OCI-LY1 (cell line): ENCODE results near the gene HAO2.

Experiments used
- H2AFZ ChIP-seq: fragments of 200-600 bp; sonication (generic), shearing (Covaris generic); 2 replicates; pipeline ENCODE4 v1.6.0; 2014; ENCODE audit warnings: antibody characterized with exemption, mild to moderate bottlenecking, low read length
- H3F3A ChIP-seq: fragments of 200-600 bp; sonication (generic), shearing (Covaris generic); 2 replicates; pipeline ENCODE4 v1.6.0; 2014; ENCODE audit warnings: mild to moderate bottlenecking, antibody characterized with exemption, low read length, moderate library complexity; ENCODE audit not compliant: insufficient read depth
- H3K27ac ChIP-seq: fragments of 200-600 bp; sonication (generic); 2 replicates; pipeline ENCODE4 v1.5.1; 2014; ENCODE audit warnings: low read length, mixed run types, mild to moderate bottlenecking, low read depth; ENCODE audit not compliant: poor library complexity, severe bottlenecking
- H3K27me3 ChIP-seq: fragments of 200-600 bp; sonication (generic); 2 replicates; pipeline ENCODE4 v1.6.0; 2014; ENCODE audit warnings: antibody characterized with exemption, mild to moderate bottlenecking, low read length, moderate library complexity; ENCODE audit not compliant: insufficient read depth
- H3K36me3 ChIP-seq: fragments of 200-600 bp; sonication (generic); 2 replicates; pipeline ENCODE4 v1.6.1; 2014; ENCODE audit warnings: mild to moderate bottlenecking, antibody characterized with exemption, low read length, moderate library complexity, mixed read lengths; ENCODE audit not compliant: insufficient read depth
- H3K4me1 ChIP-seq: fragments of 200-600 bp; sonication (generic); 2 replicates; pipeline ENCODE4 v1.5.1; 2014; ENCODE audit warnings: mild to moderate bottlenecking, low read length, moderate library complexity; ENCODE audit not compliant: insufficient read depth, severe bottlenecking
- H3K4me2 ChIP-seq: fragments of 200-600 bp; sonication (generic), shearing (Covaris generic); 2 replicates; pipeline ENCODE4 v1.6.1; 2014; ENCODE audit warnings: low read length
- H3K4me3 ChIP-seq: fragments of 200-600 bp; sonication (generic); 2 replicates; pipeline ENCODE4 v1.5.1; 2014; ENCODE audit warnings: low read length, low read depth, mild to moderate bottlenecking, mixed read lengths; ENCODE audit not compliant: poor library complexity, severe bottlenecking
- H3K79me2 ChIP-seq: fragments of 200-600 bp; shearing (Covaris generic); 2 replicates; pipeline ENCODE4 v1.6.1; 2016; ENCODE audit warnings: mixed run types, low read length, mixed read lengths; ENCODE audit not compliant: insufficient read depth
- H3K9ac ChIP-seq: fragments of 200-600 bp; sonication (generic), shearing (Covaris generic); 2 replicates; pipeline ENCODE4 v1.6.1; 2014; ENCODE audit warnings: mild to moderate bottlenecking, low read length, mixed read lengths
- H3K9me2 ChIP-seq: fragments of 200-600 bp; sonication (generic), shearing (Covaris generic); 2 replicates; pipeline ENCODE4 v1.6.1; 2014; ENCODE audit warnings: low read depth, mild to moderate bottlenecking, low read length, mixed read lengths
- H3K9me3 ChIP-seq: fragments of 200-600 bp; shearing (Covaris generic); 2 replicates; pipeline ENCODE4 v1.6.1; 2014; ENCODE audit warnings: low read length, mixed read lengths
- H4K20me1 ChIP-seq: fragments of 200-600 bp; sonication (generic), shearing (Covaris generic); 2 replicates; pipeline ENCODE4 v1.6.0; 2016; ENCODE audit warnings: mild to moderate bottlenecking, low read length; ENCODE audit not compliant: insufficient read depth
- EZH2 ChIP-seq: fragments of 200-600 bp; sonication (generic), shearing (Covaris generic); IDR thresholded peaks from 2 replicates; pipeline ENCODE4 v1.8.0; 2017; ENCODE audit warnings: borderline replicate concordance, mixed run types, mild to moderate bottlenecking, antibody characterized with exemption, low read length, moderate library complexity, mixed read lengths
- TF ChIP-seq, protein P1 (sequence below): fragments of 200-600 bp; sonication (generic), shearing (Covaris generic); IDR thresholded peaks from 2 replicates; pipeline ENCODE4 v1.5.1; 2017; ENCODE audit warnings: mild to moderate bottlenecking, antibody characterized with exemption, low read length, moderate library complexity, mixed read lengths

The HAO2 gene

DNA sequence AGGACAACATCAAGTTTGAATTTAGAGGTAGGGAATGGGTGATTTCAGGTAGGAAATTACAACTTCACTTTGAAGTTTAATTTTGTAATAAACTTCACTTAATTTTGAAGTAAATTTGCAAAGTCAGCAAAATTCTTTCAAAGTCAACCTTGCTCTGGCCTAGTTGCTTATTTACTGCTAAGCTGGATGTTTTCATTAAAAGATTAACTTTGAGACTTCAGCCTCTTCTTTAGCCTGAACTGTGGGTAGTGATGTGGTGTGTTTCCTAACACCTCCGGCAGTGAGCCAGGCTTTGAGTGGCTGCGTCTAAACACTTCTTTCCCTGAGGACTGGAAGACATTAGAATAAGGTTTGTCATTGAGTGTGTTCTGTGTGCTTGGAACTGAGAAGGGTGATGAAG, at the start of gene HAO2:
HAO2 (plus strand) TSS at position 232 of the 400 bp plus-strand sequence. CDS start 12,301 bp downstream, outside the sequence.
- no peak within 1 kb of the TSS for H3K4me3 ChIP-seq
- H3K9me2 ChIP-seq = no peaks in the 10 kb centered on the region
- no peaks in the 10 kb centered on the region for H3F3A ChIP-seq
- H3K9ac ChIP-seq = no peak within 1 kb of the TSS
- no peak within 1 kb of the TSS for H2AFZ ChIP-seq
- no peaks in the 10 kb centered on the region for H3K27me3 ChIP-seq
- H3K4me1 ChIP-seq = no peaks in the 10 kb centered on the region
- H3K4me2 ChIP-seq = no peak within 1 kb of the TSS
- H3K79me2 ChIP-seq = no peaks in the 10 kb centered on the region
- H3K36me3 ChIP-seq = no peaks in the 10 kb centered on the region
- no peaks in the 10 kb centered on the region for H3K9me3 ChIP-seq
- H3K27ac ChIP-seq = no peak within 1 kb of the TSS
- TF ChIP-seq, protein P1, sequence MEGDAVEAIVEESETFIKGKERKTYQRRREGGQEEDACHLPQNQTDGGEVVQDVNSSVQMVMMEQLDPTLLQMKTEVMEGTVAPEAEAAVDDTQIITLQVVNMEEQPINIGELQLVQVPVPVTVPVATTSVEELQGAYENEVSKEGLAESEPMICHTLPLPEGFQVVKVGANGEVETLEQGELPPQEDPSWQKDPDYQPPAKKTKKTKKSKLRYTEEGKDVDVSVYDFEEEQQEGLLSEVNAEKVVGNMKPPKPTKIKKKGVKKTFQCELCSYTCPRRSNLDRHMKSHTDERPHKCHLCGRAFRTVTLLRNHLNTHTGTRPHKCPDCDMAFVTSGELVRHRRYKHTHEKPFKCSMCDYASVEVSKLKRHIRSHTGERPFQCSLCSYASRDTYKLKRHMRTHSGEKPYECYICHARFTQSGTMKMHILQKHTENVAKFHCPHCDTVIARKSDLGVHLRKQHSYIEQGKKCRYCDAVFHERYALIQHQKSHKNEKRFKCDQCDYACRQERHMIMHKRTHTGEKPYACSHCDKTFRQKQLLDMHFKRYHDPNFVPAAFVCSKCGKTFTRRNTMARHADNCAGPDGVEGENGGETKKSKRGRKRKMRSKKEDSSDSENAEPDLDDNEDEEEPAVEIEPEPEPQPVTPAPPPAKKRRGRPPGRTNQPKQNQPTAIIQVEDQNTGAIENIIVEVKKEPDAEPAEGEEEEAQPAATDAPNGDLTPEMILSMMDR = no peak
- no peak for TF ChIP-seq EZH2
- no peaks in the 10 kb centered on the region for H4K20me1 ChIP-seq

DNA sequence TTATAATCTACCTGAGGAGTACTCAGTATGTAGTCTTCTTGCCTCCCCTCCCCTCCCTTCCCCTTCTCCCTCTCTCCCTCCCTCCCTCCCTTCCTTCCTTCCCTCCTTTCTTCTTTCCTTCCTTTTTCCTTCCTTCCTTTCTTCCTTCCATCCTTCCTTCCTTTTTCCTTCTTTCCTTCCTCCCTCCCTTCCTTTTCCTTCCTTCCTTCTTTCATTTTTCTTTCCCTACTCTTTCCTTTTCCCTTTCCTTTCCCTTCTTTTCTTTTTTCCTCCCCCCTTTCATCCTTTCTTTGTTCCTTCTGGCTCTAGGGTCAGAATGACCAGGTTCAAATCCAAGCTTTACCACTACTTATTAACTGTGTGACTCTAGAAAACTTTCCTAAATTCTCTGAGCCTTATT, 48.5 kb upstream of the HAO2 start:
- no peak overlapping the region for H3K9ac ChIP-seq
- no peaks in the 10 kb centered on the region for H4K20me1 ChIP-seq
- H3K4me2 ChIP-seq = no peak overlapping the region
- H2AFZ ChIP-seq = no peak overlapping the region
- H3K9me3 ChIP-seq = no peaks in the 10 kb centered on the region
- no peak overlapping the region for H3K4me3 ChIP-seq
- no peaks in the 10 kb centered on the region for H3K36me3 ChIP-seq
- TF ChIP-seq EZH2 = no peak
- TF ChIP-seq, protein P1 = no peak
- H3F3A ChIP-seq = no peaks in the 10 kb centered on the region
- H3K4me1 ChIP-seq = no peaks in the 10 kb centered on the region
- no peak overlapping the region for H3K27ac ChIP-seq
- no peaks in the 10 kb centered on the region for H3K79me2 ChIP-seq
- H3K27me3 ChIP-seq = no peaks in the 10 kb centered on the region
- H3K9me2 ChIP-seq = no peaks in the 10 kb centered on the region

- Histone ChIP-seq H2AFZ (no peak overlapping the region), H3K9me2 (no peaks in the 10 kb centered on the region), H3K27ac (no peak overlapping the region), H3K36me3 (no peaks in the 10 kb centered on the region), H3K9me3 (no peaks in the 10 kb centered on the region), H3K79me2 (no peaks in the 10 kb centered on the region), H3K4me1 (no peaks in the 10 kb centered on the region), H3K4me2 (no peak overlapping the region), H4K20me1 (no peaks in the 10 kb centered on the region), H3K9ac (no peak overlapping the region), H3K27me3 (no peaks in the 10 kb centered on the region), H3F3A (no peaks in the 10 kb centered on the region), H3K4me3 (no peak overlapping the region)
- no peak for TF ChIP-seq EZH2
- TF ChIP-seq, protein P1 = no peak
Measured at GRCh38 chr1:119321666-119322419, 46.7 kb upstream of the HAO2 start.
